Activated naive CD4-positive, alpha-beta T cell treated with anti-CD3 and anti-CD28 coated beads for 36 hours (primary cell): ENCODE measurements around the gene PMEPA1. TPM values are rescaled to one million over a fixed set of nuclear protein-coding genes. Genes with fewer than 3 reads are reported as not detected.

Experiments
- CTCF ChIA-PET: fragments of 350-600 bp; sonication (Branson Sonifier 250); formaldehyde crosslinking; loops from one replicate; lab custom pipeline; 2021; ENCODE audit warnings: antibody characterized with exemption; lab: Charles Lee
- DNase-seq: peaks from one replicate; pipeline ENCODE4 v3.0.0-alpha.2; 2020
- H3K27ac Mint-ChIP-seq: one replicate; pipeline ENCODE4 v1.8.0; 2021; ENCODE audit warnings: mild to moderate bottlenecking, mixed read lengths
- H3K27me3 Mint-ChIP-seq: one replicate; pipeline ENCODE4 v1.8.0; 2021; ENCODE audit warnings: low read depth, mixed read lengths
- H3K36me3 Mint-ChIP-seq: one replicate; pipeline ENCODE4 v1.8.0; 2021; ENCODE audit warnings: low read depth, mixed read lengths
- H3K4me1 Mint-ChIP-seq: one replicate; pipeline ENCODE4 v1.8.0; 2021; ENCODE audit warnings: low read depth, mixed read lengths
- H3K4me3 Mint-ChIP-seq: one replicate; pipeline ENCODE4 v1.8.0; 2021; ENCODE audit warnings: mild to moderate bottlenecking, moderate library complexity, mixed read lengths
- H3K9me3 Mint-ChIP-seq: one replicate; pipeline ENCODE4 v1.8.0; 2021; ENCODE audit warnings: mixed read lengths
- intact Hi-C: fragments of 100-400 bp; cut with micrococcal nuclease; formaldehyde crosslinking; loops from one replicate; pipeline ENCODE4 v1.15.1; 2023
- total RNA-seq, 2 experiments: library from RNA; stranded (reverse); gene quantifications; one replicate each; pipeline ENCODE4 v1.2.3, GENCODE V29; 2021

Gene PMEPA1
- total RNA-seq, 2 experiments from 2014 or later, result 2.0 to 2.2 TPM

DNA sequence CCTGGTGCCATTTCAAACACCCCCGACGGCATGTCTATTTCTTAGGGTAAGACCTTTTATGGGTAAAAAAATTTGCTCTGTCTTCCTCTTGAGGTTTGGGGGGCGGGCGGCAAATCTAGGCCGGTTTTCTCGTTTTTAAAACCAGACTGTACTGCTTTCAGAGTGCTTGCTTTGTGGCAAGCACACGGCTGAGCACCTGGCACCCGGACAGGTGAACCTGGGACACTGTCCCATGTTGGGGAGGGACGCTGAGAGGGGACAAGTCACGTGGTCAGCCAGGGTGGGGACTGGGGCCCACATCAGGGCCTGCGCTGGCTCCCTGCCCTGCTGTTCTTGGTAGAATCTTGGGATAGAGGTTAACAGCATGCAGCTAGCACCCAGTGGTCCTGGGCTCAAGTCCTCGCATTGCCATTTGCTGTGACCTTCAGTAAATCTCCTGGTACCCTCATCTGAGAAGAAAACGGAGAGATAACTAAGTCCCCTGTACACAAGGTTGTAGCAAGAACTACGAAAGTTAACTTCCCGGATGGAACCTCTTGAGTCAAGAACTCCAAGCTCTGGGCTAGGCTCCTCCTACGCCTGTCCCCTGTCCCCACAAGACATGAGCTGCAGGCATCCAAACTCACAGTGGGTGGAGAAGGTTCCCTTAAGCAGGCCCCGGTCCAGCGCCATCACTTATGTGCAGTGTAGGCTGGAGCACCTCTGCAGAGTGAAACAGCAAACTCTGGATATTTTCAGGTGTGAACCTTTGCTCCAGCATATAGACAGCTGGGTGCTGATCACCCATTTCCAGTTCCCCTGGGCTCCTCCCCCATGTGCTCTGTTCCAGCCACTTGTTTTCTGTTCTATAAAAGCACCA is 41.7 kb downstream of the PMEPA1 start:
- Mint-ChIP-seq H3K4me3 (no peak overlapping the region), H3K27ac (no peak overlapping the region), H3K27me3 (no peaks in the 10 kb centered on the region), H3K36me3 (no peaks in the 10 kb centered on the region), H3K4me1 (no peaks in the 10 kb centered on the region), H3K9me3 (no peaks in the 10 kb centered on the region)
- DNase-seq, result no peak
- CTCF ChIA-PET, result no interaction called here
- intact Hi-C loops, result no loop called here

- no peak for DNase-seq
- CTCF ChIA-PET, result no interaction called here
- H3K27me3 Mint-ChIP-seq, result no peaks in the 10 kb centered on the region
- H3K4me1 Mint-ChIP-seq, result no peaks in the 10 kb centered on the region
- no peak overlapping the region for H3K27ac Mint-ChIP-seq
- no peaks in the 10 kb centered on the region for H3K36me3 Mint-ChIP-seq
- no peaks in the 10 kb centered on the region for H3K9me3 Mint-ChIP-seq
- H3K4me3 Mint-ChIP-seq, result no peak overlapping the region
- intact Hi-C loops, result no loop called here
Observed at GRCh38 chr20:57667388-57667787, 42.4 kb downstream of the PMEPA1 start.

DNA sequence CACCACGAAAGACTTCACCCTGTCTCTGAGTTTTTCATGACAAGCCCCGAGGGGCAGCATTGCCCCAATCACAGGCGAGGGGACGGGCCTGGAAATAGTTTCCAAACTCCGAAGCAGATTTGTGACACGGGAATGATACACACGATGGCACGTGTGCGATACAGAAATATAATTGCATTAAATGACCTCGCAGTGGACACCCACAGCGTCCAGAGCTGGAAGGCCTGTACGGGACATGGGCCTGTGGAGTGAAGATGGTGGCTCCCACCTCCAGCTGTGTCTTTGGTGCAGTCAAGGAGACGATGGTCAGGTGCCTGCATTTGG is 43.0 kb downstream of the PMEPA1 start:
- Mint-ChIP-seq H3K9me3 (no peaks in the 10 kb centered on the region), H3K36me3 (no peaks in the 10 kb centered on the region), H3K4me1 (no peaks in the 10 kb centered on the region), H3K4me3 (no peak overlapping the region), H3K27ac (no peak overlapping the region), H3K27me3 (no peaks in the 10 kb centered on the region)
- CTCF ChIA-PET, result no interaction called here
- intact Hi-C loops, result no loop called here
- DNase-seq, result no peak

GRCh38 chr20:57666106-57666833 is 43.5 kb downstream of the PMEPA1 start:
- intact Hi-C loops, result no loop called here
- H3K36me3 Mint-ChIP-seq, result no peaks in the 10 kb centered on the region

DNA sequence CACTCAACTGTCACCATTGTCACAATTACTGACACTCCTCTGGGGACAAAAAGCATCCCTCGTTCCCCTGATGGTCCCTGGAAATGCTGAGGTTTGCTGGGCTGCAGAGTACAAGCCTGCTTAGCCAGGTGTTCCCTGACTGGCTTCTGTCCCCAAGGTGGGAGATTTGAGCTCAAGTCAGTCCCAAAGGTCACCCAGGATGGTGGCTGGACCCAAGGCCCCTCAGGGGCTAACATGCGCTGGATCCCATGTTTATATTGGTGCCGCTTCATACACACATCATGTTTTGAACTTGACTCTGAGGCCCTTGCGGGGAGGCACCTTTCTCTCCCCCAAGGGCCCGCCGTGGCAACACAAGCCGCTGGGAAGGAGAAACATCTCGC is 44.2 kb downstream of the PMEPA1 start:
- Mint-ChIP-seq H3K4me3 (no peak overlapping the region), H3K36me3 (no peaks in the 10 kb centered on the region), H3K9me3 (no peaks in the 10 kb centered on the region), H3K27ac (no peak overlapping the region), H3K27me3 (no peaks in the 10 kb centered on the region), H3K4me1 (no peaks in the 10 kb centered on the region)
- intact Hi-C loops, result no loop called here
- no peak for DNase-seq
- CTCF ChIA-PET, result no interaction called here

More at GRCh38 chr20:57666106-57666833, 43.5 kb downstream of the PMEPA1 start:
- Mint-ChIP-seq H3K9me3 (no peaks in the 10 kb centered on the region), H3K27me3 (no peaks in the 10 kb centered on the region), H3K27ac (no peak overlapping the region), H3K4me3 (no peak overlapping the region), H3K4me1 (no peaks in the 10 kb centered on the region)
- CTCF ChIA-PET, result no interaction called here
- no peak for DNase-seq

- no peak for DNase-seq
- Mint-ChIP-seq H3K27me3 (no peaks in the 10 kb centered on the region), H3K27ac (no peak overlapping the region), H3K36me3 (no peaks in the 10 kb centered on the region), H3K4me3 (no peak overlapping the region), H3K4me1 (no peaks in the 10 kb centered on the region), H3K9me3 (no peaks in the 10 kb centered on the region)
- intact Hi-C loops, result no loop called here
- CTCF ChIA-PET, result no interaction called here
Observed at GRCh38 chr20:57664924-57665588, 44.8 kb downstream of the PMEPA1 start.

DNA sequence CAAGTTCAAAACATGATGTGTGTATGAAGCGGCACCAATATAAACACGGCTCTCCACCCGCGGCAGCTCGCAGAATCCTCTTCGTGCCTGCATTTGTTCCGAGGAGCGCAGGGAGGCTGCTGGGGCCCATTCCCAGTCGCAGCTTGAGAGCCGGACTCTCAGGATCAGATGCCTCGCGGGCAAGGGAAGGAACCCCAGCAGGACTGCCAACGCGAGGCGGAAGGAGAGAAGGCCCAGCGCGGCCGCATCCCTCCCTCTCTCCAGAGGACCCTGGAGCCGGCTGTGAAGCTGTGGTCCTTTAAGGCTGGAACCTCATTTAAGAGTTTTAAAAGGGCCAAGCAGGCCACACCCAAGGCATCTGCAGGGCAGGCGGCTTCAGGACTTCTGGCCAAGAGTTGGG is 45.3 kb downstream of the PMEPA1 start:
- intact Hi-C loops, result no loop called here
- CTCF ChIA-PET, result no interaction called here
- Mint-ChIP-seq H3K9me3 (no peaks in the 10 kb centered on the region), H3K27ac (no peak overlapping the region), H3K4me1 (no peaks in the 10 kb centered on the region), H3K27me3 (no peaks in the 10 kb centered on the region), H3K36me3 (no peaks in the 10 kb centered on the region), H3K4me3 (no peak overlapping the region)
- no peak for DNase-seq

GRCh38 chr20:57663681-57664451 is 45.9 kb downstream of the PMEPA1 start:
- Mint-ChIP-seq H3K4me3 (no peak overlapping the region), H3K4me1 (peaks cover 4% of the 10 kb centered on the region), H3K27me3 (no peaks in the 10 kb centered on the region), H3K9me3 (no peaks in the 10 kb centered on the region), H3K36me3 (no peaks in the 10 kb centered on the region), H3K27ac (no peak overlapping the region)
- CTCF ChIA-PET, result no interaction called here
- DNase-seq, result no peak
- intact Hi-C loops, result no loop called here

- peaks cover 9% of the 10 kb centered on the region for H3K4me1 Mint-ChIP-seq
- DNase-seq, result no peak
- H3K27me3 Mint-ChIP-seq, result no peaks in the 10 kb centered on the region
- no peaks in the 10 kb centered on the region for H3K9me3 Mint-ChIP-seq
- CTCF ChIA-PET, result no interaction called here
- no peak overlapping the region for H3K27ac Mint-ChIP-seq
- intact Hi-C loops, result no loop called here
- H3K4me3 Mint-ChIP-seq, result no peak overlapping the region
- H3K36me3 Mint-ChIP-seq, result no peaks in the 10 kb centered on the region
Observed at GRCh38 chr20:57663241-57663640, 46.6 kb downstream of the PMEPA1 start.

DNA sequence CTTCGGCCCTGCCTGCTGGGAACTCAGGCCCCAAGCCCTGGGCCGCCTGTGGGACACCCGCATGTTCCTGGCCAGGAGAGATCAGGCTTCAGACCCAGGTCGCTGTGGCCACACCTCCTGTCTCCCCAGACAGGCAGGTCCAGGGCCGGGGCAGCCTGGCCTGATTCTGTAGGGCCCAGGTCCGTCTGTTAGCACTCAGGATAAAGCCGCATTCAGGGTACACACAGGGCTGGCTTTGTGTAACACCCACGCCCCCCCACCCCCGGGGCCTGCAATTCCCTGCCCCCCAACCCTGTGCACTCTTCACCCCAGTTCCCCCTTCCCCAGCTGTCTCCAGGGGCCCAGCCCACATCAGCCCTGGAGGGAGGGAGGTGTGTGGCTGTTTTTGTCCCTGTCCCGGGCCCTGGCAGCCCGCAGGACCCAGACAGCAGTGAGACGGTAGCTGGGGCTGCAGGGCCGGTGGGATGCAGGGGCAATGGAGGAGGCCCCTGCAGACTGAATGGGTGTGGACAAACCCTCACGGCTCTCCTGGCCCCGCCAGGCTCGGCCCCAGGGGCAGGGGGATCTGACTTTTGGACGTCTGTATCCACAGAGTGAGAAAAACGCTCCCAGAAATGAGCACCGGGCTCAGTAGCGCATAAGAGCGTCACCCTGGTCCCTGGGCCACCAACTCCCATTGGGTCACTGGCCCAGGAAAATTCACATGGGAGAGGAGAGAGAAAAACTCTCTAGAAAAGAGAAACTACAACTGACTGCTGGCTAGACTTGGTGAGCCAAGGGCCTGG is 47.2 kb downstream of the PMEPA1 start:
- no peak for DNase-seq
- Mint-ChIP-seq H3K4me1 (peaks cover 15% of the 10 kb centered on the region), H3K4me3 (no peak overlapping the region), H3K9me3 (no peaks in the 10 kb centered on the region), H3K27me3 (no peaks in the 10 kb centered on the region), H3K36me3 (no peaks in the 10 kb centered on the region), H3K27ac (no peak overlapping the region)
- CTCF ChIA-PET, result no interaction called here
- intact Hi-C loops, result no loop called here

DNA sequence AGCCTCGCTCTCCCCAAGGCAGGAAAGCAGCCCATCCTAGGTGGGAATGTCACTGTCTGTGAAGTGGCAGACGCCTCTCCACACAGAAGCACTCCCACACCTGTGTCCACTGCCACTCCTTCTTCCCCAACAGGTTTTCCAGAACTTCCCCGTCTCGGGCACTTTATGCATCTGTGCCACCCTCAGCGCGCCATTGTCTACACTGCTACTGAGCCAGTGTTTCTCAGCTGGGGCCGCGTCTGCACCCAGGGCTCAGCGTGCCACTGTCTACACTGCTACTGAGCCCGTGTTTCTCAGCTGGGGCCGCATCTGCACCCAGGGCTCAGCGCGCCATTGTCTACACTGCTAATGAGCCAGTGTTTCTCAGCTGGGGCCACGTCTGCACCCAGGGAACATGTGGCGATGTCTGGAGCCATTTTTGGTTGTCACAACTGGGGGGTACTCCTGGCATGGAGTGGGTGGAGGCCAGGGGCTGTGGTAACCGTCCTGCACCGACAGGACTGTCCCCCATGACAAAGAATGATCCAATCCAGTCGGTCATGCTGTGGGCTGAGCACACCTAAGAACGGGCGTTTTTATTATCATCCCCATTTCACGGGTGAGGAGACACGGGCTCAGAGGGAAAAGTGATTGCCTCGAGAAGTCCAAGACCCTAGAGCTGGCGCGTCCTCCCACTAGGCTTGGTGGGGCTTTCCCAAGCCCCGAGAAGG is 47.9 kb downstream of the PMEPA1 start:
- CTCF ChIA-PET, result no interaction called here
- H3K27me3 Mint-ChIP-seq, result no peaks in the 10 kb centered on the region
- H3K4me3 Mint-ChIP-seq, result no peak overlapping the region
- no peak for DNase-seq
- H3K27ac Mint-ChIP-seq, result no peak overlapping the region
- H3K4me1 Mint-ChIP-seq, result peaks cover 18% of the 10 kb centered on the region
- intact Hi-C loops, result no loop called here
- no peaks in the 10 kb centered on the region for H3K36me3 Mint-ChIP-seq
- no peaks in the 10 kb centered on the region for H3K9me3 Mint-ChIP-seq
